Ovary (tissue), 9 donors: ENCODE measurements around the gene ANO10. TPM values are rescaled to one million over a fixed set of nuclear protein-coding genes. Genes with fewer than 3 reads are reported as not detected.

Experiments
- DNase-seq, 5 donors: peaks; one replicate each; pipeline ENCODE4 v3.0.0-alpha.2; 2019 to 2020
- H3K27ac ChIP-seq, 2 donors: fragments of 200-600 bp; one replicate each; pipeline versions ENCODE4 v1.5.1 to v1.8.0; 2019 to 2022
- H3K27me3 ChIP-seq: fragments of 200-600 bp; one replicate; pipeline ENCODE4 v1.8.0; 2022
- H3K36me3 ChIP-seq: fragments of 200-600 bp; sonication (generic); one replicate; pipeline ENCODE4 v1.5.1; 2019
- H3K4me1 ChIP-seq: one replicate; pipeline ENCODE4 v1.8.1; 2013; ENCODE audit warnings: mild to moderate bottlenecking, moderate library complexity; ENCODE audit not compliant: insufficient read depth
- H3K4me3 ChIP-seq: fragments of 200-600 bp; sonication (generic); one replicate; pipeline ENCODE4 v1.5.1; 2017
- H3K9me3 ChIP-seq, 2 donors: fragments of 200-600 bp in 1 of 2; sonication (generic) in 1 of 2; one replicate each; pipeline versions ENCODE4 v1.5.1 to v1.8.1; 2013 to 2019; ENCODE audit warnings: mild to moderate bottlenecking in 1 of 2, moderate library complexity in 1 of 2
- EP300 ChIP-seq: sonication (generic); formaldehyde crosslinking; IDR thresholded peaks from one replicate; pipeline ENCODE4 v1.6.1; 2017; ENCODE audit warnings: antibody characterized with exemption
- POLR2A ChIP-seq: fragments of 450-650 bp; IDR thresholded peaks from one replicate; pipeline ENCODE4 v1.6.1; 2017; ENCODE audit warnings: antibody characterized with exemption, mild to moderate bottlenecking, moderate library complexity
- WGBS, 3 donors: extraction: QIAGEN DNeasy Blood & Tissue Kit in 1 of 3; methylation state at CpG; one replicate each; pipeline versions ENCODE4 v1.1.5 to v1.1.7; 2013 to 2017; 5-methylcytosine and 5-hydroxymethylcytosine counted together
- intact Hi-C, 4 donors: fragments of 100-400 bp; cut with DNase I; formaldehyde crosslinking; loops; one replicate each; pipeline versions ENCODE4 v1.11.0 to v1.15.1; 2022 to 2023
- polyA plus RNA-seq, 2 donors: library from polyadenylated mRNA; stranded (reverse); fragments of 200-250 nt in 1 of 2; fragments of 350-450 nt in 1 of 2; fragmentation: Illumina TruSeq in 1 of 2; extraction: RNeasy Lipid Tissue Mini Kit (QIAGEN cat#74804) in 1 of 2; gene quantifications; one replicate each; pipeline ENCODE4 v1.2.3, GENCODE V29; 2013 to 2014
- total RNA-seq, 7 donors: library from RNA; depleted of rRNA in 2 of 7; stranded (reverse); fragments of >200 nt in 2 of 7; fragmentation: NEBNext Ultra II Directional in 3 of 7; extraction: Animal tissue kit (Norgen Biotek cat#: 25700) in 3 of 7; gene quantifications; one replicate each; pipeline versions ENCODE4 v1.1.0 to v1.2.4, GENCODE V29; 2016 to 2023
- TF ChIP-seq, protein P1 (sequence below), 3 donors: fragments of 450-650 bp in 2 of 3; fragments of 200-600 bp in 1 of 3; IDR thresholded peaks; one replicate each; pipeline versions ENCODE4 v1.5.1 to v1.8.0; 2016 to 2022; ENCODE audit warnings: antibody characterized with exemption in 3 of 3, mild to moderate bottlenecking in 1 of 3
- donor health status: DM: no; HTN: no; CAD: no; lungs with moderate emphysema.
- donor health status: DM: no; HTN: no; CAD: no.
- donor health status: Bipolar disorder and iron deficiency.
- donor health status: DM: yes; HTN: yes; CAD: no.
- donor health status: DM: no; HTN: no; CAD: no.
- donor health status: DM: yes; HTN: yes; CAD: no.

ANO10 gene
- total and polyA plus RNA-seq, 9 donors: 12.2 to 58.7 (median 21.7) TPM

DNA sequence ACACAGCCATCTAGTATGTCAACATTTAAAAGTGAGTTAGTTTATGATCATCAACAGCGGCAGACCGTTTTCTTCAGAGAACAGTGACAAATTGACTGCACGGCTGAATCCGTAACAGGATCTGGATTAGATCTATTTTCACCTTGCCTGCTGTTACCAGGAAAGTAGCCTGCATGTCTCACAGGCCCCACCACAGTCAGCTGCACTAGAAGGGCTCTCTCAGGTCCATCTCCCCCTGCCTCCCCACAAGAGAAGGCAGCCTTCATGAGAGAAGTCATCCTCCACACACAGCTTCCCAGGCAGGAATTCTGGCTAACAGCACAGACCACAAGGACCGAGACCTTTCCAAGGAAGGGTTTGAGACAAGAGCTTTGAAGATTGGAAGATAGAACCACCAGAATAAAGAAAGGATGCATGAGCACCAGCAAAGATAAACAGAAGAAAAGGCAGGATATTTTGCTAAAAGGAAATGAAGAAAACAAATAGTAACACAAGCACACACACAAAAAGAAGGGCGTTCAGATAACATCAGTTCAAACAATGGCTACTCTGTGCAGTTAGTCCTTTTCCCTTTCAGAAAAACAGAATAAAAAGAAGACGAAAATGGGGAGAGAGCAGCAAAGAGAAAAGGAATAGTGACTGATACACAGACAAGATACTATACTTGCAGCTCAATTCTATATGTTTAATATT lies 208.0 kb downstream of the ANO10 start:
- TF ChIP-seq POLR2A: no peak
- TF ChIP-seq, protein P1, sequence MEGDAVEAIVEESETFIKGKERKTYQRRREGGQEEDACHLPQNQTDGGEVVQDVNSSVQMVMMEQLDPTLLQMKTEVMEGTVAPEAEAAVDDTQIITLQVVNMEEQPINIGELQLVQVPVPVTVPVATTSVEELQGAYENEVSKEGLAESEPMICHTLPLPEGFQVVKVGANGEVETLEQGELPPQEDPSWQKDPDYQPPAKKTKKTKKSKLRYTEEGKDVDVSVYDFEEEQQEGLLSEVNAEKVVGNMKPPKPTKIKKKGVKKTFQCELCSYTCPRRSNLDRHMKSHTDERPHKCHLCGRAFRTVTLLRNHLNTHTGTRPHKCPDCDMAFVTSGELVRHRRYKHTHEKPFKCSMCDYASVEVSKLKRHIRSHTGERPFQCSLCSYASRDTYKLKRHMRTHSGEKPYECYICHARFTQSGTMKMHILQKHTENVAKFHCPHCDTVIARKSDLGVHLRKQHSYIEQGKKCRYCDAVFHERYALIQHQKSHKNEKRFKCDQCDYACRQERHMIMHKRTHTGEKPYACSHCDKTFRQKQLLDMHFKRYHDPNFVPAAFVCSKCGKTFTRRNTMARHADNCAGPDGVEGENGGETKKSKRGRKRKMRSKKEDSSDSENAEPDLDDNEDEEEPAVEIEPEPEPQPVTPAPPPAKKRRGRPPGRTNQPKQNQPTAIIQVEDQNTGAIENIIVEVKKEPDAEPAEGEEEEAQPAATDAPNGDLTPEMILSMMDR (IDR thresholded peaks at IDR 0.05): no peak
- no peak for TF ChIP-seq EP300
- H3K9me3 ChIP-seq: no peaks in the 10 kb centered on the region
- DNase-seq: no peak
- H3K36me3 ChIP-seq: no peaks in the 10 kb centered on the region
- WGBS, 3 donors: 87 to 89% (median 87%) methylated on average over 7 of the region's 7 CpGs
- intact Hi-C loops: no loop called here
- H3K4me1 ChIP-seq: no peaks in the 10 kb centered on the region
- H3K4me3 ChIP-seq: no peak overlapping the region
- H3K27me3 ChIP-seq: no peaks in the 10 kb centered on the region
- H3K27ac ChIP-seq: no peak overlapping the region

GRCh38 chr3:43411429-43411828 lies 210.4 kb downstream of the ANO10 start:
- no peaks in the 10 kb centered on the region for H3K4me1 ChIP-seq
- WGBS, 3 donors: 97 to 100% (median 98%) methylated on average over 1 of the region's 1 CpG
- H3K36me3 ChIP-seq: no peaks in the 10 kb centered on the region
- no peak overlapping the region for H3K4me3 ChIP-seq
- no peak overlapping the region for H3K27ac ChIP-seq
- H3K27me3 ChIP-seq: no peaks in the 10 kb centered on the region
- no peak for DNase-seq
- TF ChIP-seq POLR2A (no peak), EP300 (no peak)
- TF ChIP-seq, protein P1 (IDR thresholded peaks at IDR 0.05): no peak
- intact Hi-C loops: no loop called here
- H3K9me3 ChIP-seq: no peaks in the 10 kb centered on the region

DNA sequence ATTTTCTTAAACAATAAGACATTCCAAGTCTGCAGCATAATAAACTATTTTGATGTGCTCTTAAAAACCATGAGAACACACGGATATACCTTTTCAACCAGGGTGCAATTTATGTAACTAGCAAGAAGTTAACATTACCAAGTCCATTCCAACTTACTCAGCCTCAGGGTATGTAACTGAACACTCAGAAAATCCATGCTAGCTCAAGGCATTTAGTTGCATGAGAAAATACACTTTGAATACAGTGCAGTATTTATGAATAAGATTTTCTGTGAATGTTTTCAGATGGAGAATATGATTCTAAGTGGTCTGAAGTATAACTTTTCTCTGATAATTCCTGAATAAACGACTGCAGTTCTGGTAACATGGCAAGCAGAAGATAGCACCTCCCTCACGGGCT lies 211.2 kb downstream of the ANO10 start:
- intact Hi-C loops: no loop called here
- no peak for DNase-seq
- WGBS, 3 donors: 79 to 84% (median 84%) methylated on average over 3 of the region's 3 CpGs

GRCh38 chr3:43409506-43409905 lies 212.3 kb downstream of the ANO10 start:
- Histone ChIP-seq H3K36me3 (no peaks in the 10 kb centered on the region), H3K4me1 (no peaks in the 10 kb centered on the region), H3K9me3 (no peaks in the 10 kb centered on the region), H3K27me3 (no peaks in the 10 kb centered on the region), H3K4me3 (no peak overlapping the region), H3K27ac (no peak overlapping the region)
- intact Hi-C loops: no loop called here
- WGBS, 3 donors: 80 to 90% (median 85%) methylated on average over 4 of the region's 4 CpGs
- no peak for DNase-seq
- TF ChIP-seq, protein P1 (IDR thresholded peaks at IDR 0.05): no peak
- no peak for TF ChIP-seq EP300
- TF ChIP-seq POLR2A: no peak

More for the DNA sequence above, 211.2 kb downstream of the ANO10 start:
- Histone ChIP-seq H3K27me3 (no peaks in the 10 kb centered on the region), H3K4me3 (no peak overlapping the region), H3K27ac (no peak overlapping the region), H3K4me1 (no peaks in the 10 kb centered on the region), H3K36me3 (no peaks in the 10 kb centered on the region), H3K9me3 (no peaks in the 10 kb centered on the region)
- TF ChIP-seq, protein P1 (IDR thresholded peaks at IDR 0.05): no peak
- TF ChIP-seq POLR2A (no peak), EP300 (no peak)
